Liver (tissue), 9 donors: ENCODE results near the gene H2BK1. TPM values are rescaled to one million over a fixed set of nuclear protein-coding genes. Genes with fewer than 3 reads are reported as not detected.
A peak's percentile ranks its signal among the peaks of the same experiment; 100 is the strongest.

Experiments used
- DNase-seq: peaks from one replicate; pipeline ENCODE4 v3.0.0-alpha.2; 2017; ENCODE audit warnings: low spot score
- H3K27ac ChIP-seq, 2 donors: one replicate each; pipeline ENCODE4 v1.7.0; 2013; ENCODE audit warnings: inconsistent platforms in 2 of 2, low read length in 2 of 2, control low read depth in 1 of 2, low read depth in 1 of 2, mild to moderate bottlenecking in 1 of 2
- H3K27me3 ChIP-seq, 4 donors: one replicate each; pipeline versions ENCODE4 v1.6.1 to v1.7.0; 2013; ENCODE audit warnings: low read length in 3 of 4, inconsistent platforms in 1 of 4, mild to moderate bottlenecking in 1 of 4, moderate library complexity in 1 of 4; ENCODE audit not compliant: control insufficient read depth in 4 of 4, insufficient read depth in 4 of 4
- H3K36me3 ChIP-seq, 4 donors: one replicate each; pipeline versions ENCODE4 v1.6.1 to v1.7.0; 2013; ENCODE audit warnings: low read length in 3 of 4, mild to moderate bottlenecking in 3 of 4, low read depth in 1 of 4, moderate library complexity in 1 of 4; ENCODE audit not compliant: control insufficient read depth in 4 of 4, insufficient read depth in 3 of 4
- H3K4me1 ChIP-seq, 4 donors: one replicate each; pipeline versions ENCODE4 v1.6.1 to v1.7.0; 2013; ENCODE audit warnings: low read length in 3 of 4, mild to moderate bottlenecking in 3 of 4, moderate library complexity in 1 of 4; ENCODE audit not compliant: control insufficient read depth in 4 of 4, insufficient read depth in 4 of 4
- H3K4me3 ChIP-seq, 3 donors: one replicate each; pipeline versions ENCODE4 v1.6.1 to v1.7.0; 2013; ENCODE audit warnings: low read length in 3 of 3, control low read depth in 1 of 3, low read depth in 1 of 3, mild to moderate bottlenecking in 1 of 3
- H3K9ac ChIP-seq, 2 donors: one replicate each; pipeline ENCODE4 v1.7.0; 2013; ENCODE audit warnings: low read length in 2 of 2, mild to moderate bottlenecking in 2 of 2, moderate library complexity in 2 of 2, control low read depth in 1 of 2, low read depth in 1 of 2
- H3K9me3 ChIP-seq, 4 donors: one replicate each; pipeline versions ENCODE4 v1.6.1 to v1.7.0; 2013; ENCODE audit warnings: low read length in 3 of 4; ENCODE audit not compliant: control insufficient read depth in 4 of 4
- EGR1 ChIP-seq, 2 donors: IDR thresholded peaks; 2 replicates each; pipeline ENCODE4 v1.6.1; 2016 to 2018; ENCODE audit warnings: antibody characterized with exemption in 2 of 2, low read depth in 2 of 2
- FOXA1 ChIP-seq: IDR thresholded peaks from 2 replicates; pipeline ENCODE4 v1.6.1; 2016; ENCODE audit warnings: antibody characterized with exemption
- FOXA2 ChIP-seq: IDR thresholded peaks from 2 replicates; pipeline ENCODE4 v1.6.1; 2016; ENCODE audit warnings: antibody characterized with exemption
- GABPA ChIP-seq, 2 donors: IDR thresholded peaks in 1 of 2; conservative IDR thresholded peaks in 1 of 2; 2 replicates each; pipeline ENCODE4 v1.6.1; 2016; ENCODE audit warnings: antibody characterized with exemption in 2 of 2, mild to moderate bottlenecking in 1 of 2, moderate library complexity in 1 of 2
- HNF4A ChIP-seq, 2 donors: conservative IDR thresholded peaks; 2 replicates each; pipeline ENCODE4 v1.6.1; 2016; ENCODE audit warnings: antibody characterized with exemption in 2 of 2, mild to moderate bottlenecking in 2 of 2
- JUND ChIP-seq, 2 donors: IDR thresholded peaks; 2 replicates each; pipeline ENCODE4 v1.6.1; 2016; ENCODE audit warnings: antibody characterized with exemption in 2 of 2
- NR2F2 ChIP-seq: IDR thresholded peaks from 2 replicates; pipeline ENCODE4 v1.6.1; 2016; ENCODE audit warnings: antibody characterized with exemption
- RXRA ChIP-seq, 2 donors: IDR thresholded peaks; 2 replicates each; pipeline ENCODE4 v1.6.1; 2017 to 2018; ENCODE audit warnings: antibody characterized with exemption in 2 of 2, mild to moderate bottlenecking in 1 of 2
- SP1 ChIP-seq: IDR thresholded peaks from 2 replicates; pipeline ENCODE4 v1.6.1; 2018; ENCODE audit warnings: antibody characterized with exemption, mild to moderate bottlenecking
- YY1 ChIP-seq: IDR thresholded peaks from 2 replicates; pipeline ENCODE4 v1.6.1; 2016; ENCODE audit warnings: antibody characterized with exemption, mild to moderate bottlenecking
- WGBS: extraction: QIAGEN DNeasy Blood & Tissue Kit; methylation state at CpG from one replicate; pipeline ENCODE4 v1.1.7; 2013; 5-methylcytosine and 5-hydroxymethylcytosine counted together
- polyA plus RNA-seq, 2 donors: library from polyadenylated mRNA; stranded (reverse) in 1 of 2; unstranded in 1 of 2; fragments of 200-250 nt in 1 of 2; fragments of >200 nt in 1 of 2; fragmentation: Nextera tagmentation in 1 of 2; extraction: Ambion mirVana in 1 of 2; gene quantifications; one replicate each; pipeline versions ENCODE4 v1.2.1 to v1.2.3, GENCODE V29; 2013 to 2015
- total RNA-seq, 2 donors: library from RNA; depleted of rRNA; stranded (reverse); fragments of >200 nt; gene quantifications; one replicate each; pipeline ENCODE4 v1.2.3, GENCODE V29; 2014
- TF ChIP-seq, protein P1 (sequence below): fragments of 150-350 bp; IDR thresholded peaks from 2 replicates; pipeline ENCODE4 v1.5.1; 2017; ENCODE audit warnings: improper control_type of control experiment, low read depth, low read length; ENCODE audit not compliant: missing input control
- TF ChIP-seq, protein P2 (sequence below): IDR thresholded peaks from 2 replicates; pipeline ENCODE4 v1.6.1; 2016; ENCODE audit warnings: antibody characterized with exemption
- TF ChIP-seq, protein P3 (sequence below): IDR thresholded peaks from 2 replicates; pipeline ENCODE4 v1.6.1; 2016; ENCODE audit warnings: antibody characterized with exemption
- TF ChIP-seq, protein P4 (sequence below): IDR thresholded peaks from 2 replicates; pipeline ENCODE4 v1.6.1; 2016; ENCODE audit warnings: antibody characterized with exemption
- donor health status: healthy.
- donor health status: healthy.
- donor health status: healthy.
- donor health status: healthy.
- donor health status: healthy.

Gene H2BK1
- total and polyA plus RNA-seq, 4 donors = not detected

DNA sequence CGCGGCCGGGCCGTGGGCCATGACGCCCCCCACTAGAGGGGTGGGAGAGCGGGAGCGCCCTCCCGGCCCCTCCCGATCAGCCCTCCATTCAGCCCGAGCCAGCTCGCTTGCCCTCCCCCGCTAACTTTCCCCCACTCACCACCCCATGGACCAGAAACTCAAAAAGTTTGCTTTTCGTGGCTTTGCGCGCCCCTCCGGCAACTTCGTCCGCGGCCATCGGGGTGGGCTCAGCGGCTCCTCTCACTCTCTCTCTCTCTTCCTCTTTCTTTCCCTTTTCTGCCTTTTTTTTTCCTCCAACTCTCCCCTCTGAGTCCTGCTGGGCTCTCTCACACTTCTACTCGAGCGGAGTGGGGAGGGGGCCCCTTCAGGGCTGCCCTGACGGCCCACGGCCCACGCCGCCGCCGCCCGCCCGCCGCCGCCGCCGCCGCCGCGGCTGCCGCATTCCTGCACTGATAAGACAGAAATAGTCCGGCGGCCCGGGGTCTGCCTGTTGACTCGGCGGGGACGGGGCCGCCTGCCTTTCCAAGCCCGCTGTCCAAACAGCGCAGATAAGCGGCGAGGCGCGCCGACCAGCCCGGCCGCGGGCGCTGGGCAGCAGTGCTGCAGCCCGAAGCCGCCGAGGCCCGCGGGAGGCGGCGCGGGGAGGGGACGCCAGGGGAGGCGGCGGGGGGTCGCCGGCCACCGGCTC lies 38.2 kb upstream of the H2BK1 start, which contains the start of gene SMARCD3 (continued):
- TF ChIP-seq, protein P1, sequence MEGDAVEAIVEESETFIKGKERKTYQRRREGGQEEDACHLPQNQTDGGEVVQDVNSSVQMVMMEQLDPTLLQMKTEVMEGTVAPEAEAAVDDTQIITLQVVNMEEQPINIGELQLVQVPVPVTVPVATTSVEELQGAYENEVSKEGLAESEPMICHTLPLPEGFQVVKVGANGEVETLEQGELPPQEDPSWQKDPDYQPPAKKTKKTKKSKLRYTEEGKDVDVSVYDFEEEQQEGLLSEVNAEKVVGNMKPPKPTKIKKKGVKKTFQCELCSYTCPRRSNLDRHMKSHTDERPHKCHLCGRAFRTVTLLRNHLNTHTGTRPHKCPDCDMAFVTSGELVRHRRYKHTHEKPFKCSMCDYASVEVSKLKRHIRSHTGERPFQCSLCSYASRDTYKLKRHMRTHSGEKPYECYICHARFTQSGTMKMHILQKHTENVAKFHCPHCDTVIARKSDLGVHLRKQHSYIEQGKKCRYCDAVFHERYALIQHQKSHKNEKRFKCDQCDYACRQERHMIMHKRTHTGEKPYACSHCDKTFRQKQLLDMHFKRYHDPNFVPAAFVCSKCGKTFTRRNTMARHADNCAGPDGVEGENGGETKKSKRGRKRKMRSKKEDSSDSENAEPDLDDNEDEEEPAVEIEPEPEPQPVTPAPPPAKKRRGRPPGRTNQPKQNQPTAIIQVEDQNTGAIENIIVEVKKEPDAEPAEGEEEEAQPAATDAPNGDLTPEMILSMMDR = no peak
- no peak for TF ChIP-seq EGR1 (IDR thresholded peaks at IDR 0.05; ENCODE audit: low read depth in 2 of 2)

DNA sequence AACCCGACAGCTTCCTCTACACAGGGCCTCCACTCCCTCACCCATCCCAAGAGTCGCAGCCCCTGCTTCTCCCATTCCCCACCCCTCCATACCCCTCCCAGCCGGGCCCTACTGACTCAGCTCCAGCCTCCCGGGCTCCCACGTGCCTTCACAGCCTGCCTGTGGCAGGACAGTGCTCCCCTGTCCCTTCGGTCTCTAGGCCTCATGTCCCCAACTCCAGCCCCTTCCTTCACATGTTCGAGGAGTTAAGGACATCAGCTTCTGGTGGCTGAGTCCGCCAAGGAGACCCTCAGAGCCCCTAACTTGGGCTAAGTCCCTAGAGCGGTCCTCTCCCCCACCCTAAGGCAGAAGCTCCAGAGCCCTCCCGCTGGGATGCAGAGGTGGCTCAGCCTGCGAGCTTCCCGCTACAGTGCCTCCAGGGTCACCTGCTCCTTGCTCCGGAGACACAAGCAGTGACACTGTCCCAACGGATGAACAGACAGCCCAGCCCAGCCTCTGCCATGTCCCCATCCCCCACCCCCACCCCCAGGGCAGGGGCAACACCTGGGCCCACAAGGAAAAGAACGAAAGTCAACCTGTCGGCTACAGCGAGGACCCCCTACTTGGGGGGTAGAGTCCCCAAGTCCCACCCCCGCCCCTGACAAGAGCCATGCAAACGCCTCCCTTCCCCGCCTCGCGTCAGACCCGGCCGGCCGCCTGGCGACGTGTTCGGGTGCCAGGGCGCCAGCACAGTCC lies 37.5 kb upstream of the H2BK1 start:
- Histone ChIP-seq H3K4me3 (peak overlapping the region in 2 of 3 donors; percentile 51 to 55), H3K9ac (no peak overlapping the region), H3K9me3 (no peaks in the 10 kb centered on the region), H3K4me1 (peaks cover 11 to 37% (median 22%) of the 10 kb centered on the region in 4 donors), H3K36me3 (no peaks in the 10 kb centered on the region), H3K27me3 (peaks cover 0 to 7% (median 0%) of the 10 kb centered on the region in 4 donors), H3K27ac (peak overlapping the region; percentile 60 to 71)
- TF ChIP-seq HNF4A (conservative IDR thresholded peaks at IDR 0.05) (no peak), GABPA (IDR thresholded peaks at IDR 0.05 in 1 of 2, conservative IDR thresholded peaks at IDR 0.05 in 1 of 2) (no peak), EGR1 (IDR thresholded peaks at IDR 0.05; ENCODE audit: low read depth in 2 of 2) (no peak), YY1 (no peak), RXRA (IDR thresholded peaks at IDR 0.05) (no peak), SP1 (no peak), FOXA2 (no peak), JUND (IDR thresholded peaks at IDR 0.05) (no peak), NR2F2 (no peak), FOXA1 (no peak)
- TF ChIP-seq, protein P2, sequence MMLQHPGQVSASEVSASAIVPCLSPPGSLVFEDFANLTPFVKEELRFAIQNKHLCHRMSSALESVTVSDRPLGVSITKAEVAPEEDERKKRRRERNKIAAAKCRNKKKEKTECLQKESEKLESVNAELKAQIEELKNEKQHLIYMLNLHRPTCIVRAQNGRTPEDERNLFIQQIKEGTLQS = no peak
- TF ChIP-seq, protein P3, sequence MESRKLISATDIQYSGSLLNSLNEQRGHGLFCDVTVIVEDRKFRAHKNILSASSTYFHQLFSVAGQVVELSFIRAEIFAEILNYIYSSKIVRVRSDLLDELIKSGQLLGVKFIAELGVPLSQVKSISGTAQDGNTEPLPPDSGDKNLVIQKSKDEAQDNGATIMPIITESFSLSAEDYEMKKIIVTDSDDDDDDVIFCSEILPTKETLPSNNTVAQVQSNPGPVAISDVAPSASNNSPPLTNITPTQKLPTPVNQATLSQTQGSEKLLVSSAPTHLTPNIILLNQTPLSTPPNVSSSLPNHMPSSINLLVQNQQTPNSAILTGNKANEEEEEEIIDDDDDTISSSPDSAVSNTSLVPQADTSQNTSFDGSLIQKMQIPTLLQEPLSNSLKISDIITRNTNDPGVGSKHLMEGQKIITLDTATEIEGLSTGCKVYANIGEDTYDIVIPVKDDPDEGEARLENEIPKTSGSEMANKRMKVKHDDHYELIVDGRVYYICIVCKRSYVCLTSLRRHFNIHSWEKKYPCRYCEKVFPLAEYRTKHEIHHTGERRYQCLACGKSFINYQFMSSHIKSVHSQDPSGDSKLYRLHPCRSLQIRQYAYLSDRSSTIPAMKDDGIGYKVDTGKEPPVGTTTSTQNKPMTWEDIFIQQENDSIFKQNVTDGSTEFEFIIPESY = no peak
- TF ChIP-seq, protein P1 = no peak
- TF ChIP-seq, protein P4, sequence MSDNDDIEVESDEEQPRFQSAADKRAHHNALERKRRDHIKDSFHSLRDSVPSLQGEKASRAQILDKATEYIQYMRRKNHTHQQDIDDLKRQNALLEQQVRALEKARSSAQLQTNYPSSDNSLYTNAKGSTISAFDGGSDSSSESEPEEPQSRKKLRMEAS = no peak
- no peak for DNase-seq
- WGBS = 23% methylated on average over 29 of the region's 29 CpGs
